HepG2 (cell line): Measurements from ENCODE around the gene SLC22A23. TPM values are rescaled to one million over a fixed set of nuclear protein-coding genes. Genes with fewer than 3 reads are reported as not detected.

Experiments used
- ATF5 ChIP-seq: sonication (generic); formaldehyde crosslinking; IDR thresholded peaks from 2 replicates; pipeline ENCODE4 v1.4.0; 2020; ENCODE audit warnings: mild to moderate bottlenecking, low read depth, missing genetic modification reagents
- BHLHE40 ChIP-seq: IDR thresholded peaks from 2 replicates; pipeline ENCODE4 v1.6.1; 2011; ENCODE audit warnings: low read length, improper control_type of control experiment
- CBX1 ChIP-seq: IDR thresholded peaks from one replicate; pipeline ENCODE4 v1.6.1; 2016; ENCODE audit warnings: antibody characterized with exemption, low read depth
- DBP ChIP-seq: sonication (generic); formaldehyde crosslinking; IDR thresholded peaks from 2 replicates; pipeline ENCODE4 v1.4.0; 2020; ENCODE audit warnings: missing genetic modification reagents; ENCODE audit errors: not compliant biosample characterization
- ELF1 ChIP-seq: sonication (generic); formaldehyde crosslinking; IDR thresholded peaks from 2 replicates; pipeline ENCODE4 v1.4.0; 2020; ENCODE audit warnings: missing genetic modification reagents
- KLF9 ChIP-seq: IDR thresholded peaks from 2 replicates; pipeline ENCODE4 v1.6.1; 2016; ENCODE audit warnings: low read depth
- RNF219 ChIP-seq: sonication (generic); formaldehyde crosslinking; IDR thresholded peaks from 2 replicates; pipeline ENCODE4 v1.5.0; 2020; ENCODE audit warnings: mild to moderate bottlenecking, missing genetic modification reagents
- SSRP1 ChIP-seq: IDR thresholded peaks from 2 replicates; pipeline ENCODE4 v1.6.1; 2016; ENCODE audit warnings: control low read depth
- THRA ChIP-seq: sonication (generic); formaldehyde crosslinking; IDR thresholded peaks from 2 replicates; pipeline ENCODE4 v1.4.0; 2020; ENCODE audit warnings: missing genetic modification reagents, borderline replicate concordance
- ZBTB34 ChIP-seq: sonication (generic); formaldehyde crosslinking; IDR thresholded peaks from 2 replicates; pipeline ENCODE4 v1.8.0; 2022; ENCODE audit warnings: mild to moderate bottlenecking, missing genetic modification reagents
- ZFP62 ChIP-seq: sonication (generic); formaldehyde crosslinking; IDR thresholded peaks from 2 replicates; pipeline ENCODE4 v1.4.0; 2020; ENCODE audit warnings: missing genetic modification reagents
- ZMAT5 ChIP-seq: sonication (generic); formaldehyde crosslinking; IDR thresholded peaks from 2 replicates; pipeline ENCODE4 v1.5.0; 2020; ENCODE audit warnings: mild to moderate bottlenecking, low read depth, missing genetic modification reagents, borderline replicate concordance
- ZNF337 ChIP-seq: sonication (generic); formaldehyde crosslinking; IDR thresholded peaks from 2 replicates; pipeline ENCODE4 v1.5.1; 2020; ENCODE audit warnings: missing genetic modification reagents, low read depth, mild to moderate bottlenecking, borderline replicate concordance
- ZNF432 ChIP-seq: sonication (generic); formaldehyde crosslinking; IDR thresholded peaks from 2 replicates; pipeline ENCODE4 v1.5.0; 2020; ENCODE audit warnings: missing genetic modification reagents, mild to moderate bottlenecking, borderline replicate concordance
- ZNF512B ChIP-seq: sonication (generic); formaldehyde crosslinking; IDR thresholded peaks from 2 replicates; pipeline ENCODE4 v1.5.1; 2020; ENCODE audit warnings: missing genetic modification reagents, mild to moderate bottlenecking, borderline replicate concordance
- ZSCAN21 ChIP-seq: sonication (generic); formaldehyde crosslinking; IDR thresholded peaks from 2 replicates; pipeline ENCODE4 v1.8.0; 2022; ENCODE audit warnings: mild to moderate bottlenecking, missing genetic modification reagents, moderate library complexity, borderline replicate concordance
- ZSCAN9 ChIP-seq: IDR thresholded peaks from 2 replicates; pipeline ENCODE4 v1.6.1; 2016; ENCODE audit warnings: borderline replicate concordance
- polyA plus RNA-seq, 8 experiments: library from polyadenylated mRNA; depleted of rRNA in 3 of 8; stranded (reverse) in 7 of 8; unstranded in 1 of 8; fragments of >200 nt; fragmentation: Illumina TruSeq in 4 of 8; extraction: Trizol in 4 of 8; gene quantifications; 2 replicates each; pipeline versions ENCODE4 v1.2.1 to v1.2.3, GENCODE V29; 2011 to 2016; ENCODE audit warnings: low read depth in 4 of 8, missing spikeins in 1 of 8, mixed read lengths in 1 of 8; ENCODE audit not compliant: insufficient read depth in 1 of 8
- total RNA-seq, 5 experiments: library from RNA; depleted of rRNA; stranded (reverse); fragments of >200 nt; fragmentation: Illumina TruSeq; extraction: Trizol; gene quantifications; 2 replicates each; pipeline ENCODE4 v1.2.3, GENCODE V29; 2016; ENCODE audit warnings: low read depth in 1 of 5

SLC22A23 gene
- total and polyA plus RNA-seq, 2 of the 13 experiments (the other 11 are each of a cell fraction or from before 2014, with no cell fraction given): 11.8 to 17.5 TPM

GRCh38 chr6:3380344-3381232 is 76.3 kb downstream of the SLC22A23 start (continued):
- TF ChIP-seq ZBTB34 (peak; percentile 41; the same call in 1 of the 2 replicates), ZSCAN21 (CRISPR knock-in tag) (no peak), ZSCAN9 (peak; percentile 39), ATF5 (CRISPR knock-in tag) (no peak), ZMAT5 (CRISPR knock-in tag) (no peak), BHLHE40 (peak; percentile 73), RNF219 (peak; percentile 86; the same call in 1 of the 2 replicates), ZFP62 (no peak), DBP (CRISPR knock-in tag) (no peak), ELF1 (CRISPR knock-in tag) (0 out of 2 replicates have a peak, but pooled peaks have one; percentile 30), ZNF512B (no peak; the same call in 1 of the 2 replicates), ZNF432 (CRISPR knock-in tag) (no peak), KLF9 (CRISPR knock-in tag) (no peak), SSRP1 (CRISPR knock-in tag) (peak; percentile 95), CBX1 (no peak), ZNF337 (CRISPR knock-in tag) (peak; percentile 50; the same call in 1 of the 2 replicates), THRA (CRISPR knock-in tag) (peak; percentile 81; the same call in 1 of the 2 replicates)
